ENCODE data around the gene SF3B5. TPM values are rescaled to one million over a fixed set of nuclear protein-coding genes. Genes with fewer than 3 reads are reported as not detected.

The SF3B5 gene
- total and polyA plus RNA-seq, 9 of the 15 experiments (the other 6 are each of a cell fraction or from before 2014, with no cell fraction given) = 238 to 1,211 (median 407) TPM

GRCh38 chr6:144134176-144134575 lies 38.8 kb upstream of the SF3B5 start (continued):
- TF ChIP-seq, protein P1, sequence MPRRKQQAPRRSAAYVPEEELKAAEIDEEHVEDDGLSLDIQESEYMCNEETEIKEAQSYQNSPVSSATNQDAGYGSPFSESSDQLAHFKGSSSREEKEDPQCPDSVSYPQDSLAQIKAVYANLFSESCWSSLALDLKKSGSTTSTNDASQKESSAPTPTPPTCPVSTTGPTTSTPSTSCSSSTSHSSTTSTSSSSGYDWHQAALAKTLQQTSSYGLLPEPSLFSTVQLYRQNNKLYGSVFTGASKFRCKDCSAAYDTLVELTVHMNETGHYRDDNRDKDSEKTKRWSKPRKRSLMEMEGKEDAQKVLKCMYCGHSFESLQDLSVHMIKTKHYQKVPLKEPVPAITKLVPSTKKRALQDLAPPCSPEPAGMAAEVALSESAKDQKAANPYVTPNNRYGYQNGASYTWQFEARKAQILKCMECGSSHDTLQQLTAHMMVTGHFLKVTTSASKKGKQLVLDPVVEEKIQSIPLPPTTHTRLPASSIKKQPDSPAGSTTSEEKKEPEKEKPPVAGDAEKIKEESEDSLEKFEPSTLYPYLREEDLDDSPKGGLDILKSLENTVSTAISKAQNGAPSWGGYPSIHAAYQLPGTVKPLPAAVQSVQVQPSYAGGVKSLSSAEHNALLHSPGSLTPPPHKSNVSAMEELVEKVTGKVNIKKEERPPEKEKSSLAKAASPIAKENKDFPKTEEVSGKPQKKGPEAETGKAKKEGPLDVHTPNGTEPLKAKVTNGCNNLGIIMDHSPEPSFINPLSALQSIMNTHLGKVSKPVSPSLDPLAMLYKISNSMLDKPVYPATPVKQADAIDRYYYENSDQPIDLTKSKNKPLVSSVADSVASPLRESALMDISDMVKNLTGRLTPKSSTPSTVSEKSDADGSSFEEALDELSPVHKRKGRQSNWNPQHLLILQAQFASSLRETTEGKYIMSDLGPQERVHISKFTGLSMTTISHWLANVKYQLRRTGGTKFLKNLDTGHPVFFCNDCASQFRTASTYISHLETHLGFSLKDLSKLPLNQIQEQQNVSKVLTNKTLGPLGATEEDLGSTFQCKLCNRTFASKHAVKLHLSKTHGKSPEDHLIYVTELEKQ (CRISPR knock-in tag; IDR thresholded peaks at IDR 0.05) = no peak
- TF ChIP-seq ZNF511 (CRISPR knock-in tag; IDR thresholded peaks at IDR 0.05) (no peak), STAT6 (CRISPR knock-in tag; IDR thresholded peaks at IDR 0.05) (no peak), SAP30 (IDR thresholded peaks at IDR 0.05; ENCODE audit: borderline replicate concordance, insufficient read depth, low read depth, low read length, poor library complexity, severe bottlenecking) (no peak), NFRKB (IDR thresholded peaks at IDR 0.05; ENCODE audit: low read depth) (no peak), PHF21A (IDR thresholded peaks at IDR 0.05; ENCODE audit: borderline replicate concordance, low read depth) (no peak)
- TF ChIP-seq, protein P2, sequence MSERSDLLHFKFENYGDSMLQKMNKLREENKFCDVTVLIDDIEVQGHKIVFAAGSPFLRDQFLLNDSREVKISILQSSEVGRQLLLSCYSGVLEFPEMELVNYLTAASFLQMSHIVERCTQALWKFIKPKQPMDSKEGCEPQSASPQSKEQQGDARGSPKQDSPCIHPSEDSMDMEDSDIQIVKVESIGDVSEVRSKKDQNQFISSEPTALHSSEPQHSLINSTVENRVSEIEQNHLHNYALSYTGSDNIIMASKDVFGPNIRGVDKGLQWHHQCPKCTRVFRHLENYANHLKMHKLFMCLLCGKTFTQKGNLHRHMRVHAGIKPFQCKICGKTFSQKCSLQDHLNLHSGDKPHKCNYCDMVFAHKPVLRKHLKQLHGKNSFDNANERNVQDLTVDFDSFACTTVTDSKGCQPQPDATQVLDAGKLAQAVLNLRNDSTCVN (CRISPR knock-in tag; IDR thresholded peaks at IDR 0.05) = no peak
